A673 (cell line): ENCODE measurements around the gene LYRM4.

ENCODE experiments used
- EZH2 ChIP-seq: fragments of 200-600 bp; sonication (generic); IDR thresholded peaks from 2 replicates; pipeline ENCODE4 v1.6.1; 2017; ENCODE audit warnings: borderline replicate concordance, low read depth, mild to moderate bottlenecking, mixed read lengths, antibody characterized with exemption, low read length; ENCODE audit not compliant: poor library complexity, severe bottlenecking
- TF ChIP-seq, protein P1 (sequence below): fragments of 300-800, 200-600 bp; sonication (generic); conservative IDR thresholded peaks from 2 replicates; pipeline ENCODE4 v1.5.1; 2017; ENCODE audit warnings: low read depth, mild to moderate bottlenecking, antibody characterized with exemption, low read length, moderate library complexity, mixed read lengths

GRCh38 chr6:5167501-5167900 lies 93.2 kb downstream of the LYRM4 start:
- no peak for TF ChIP-seq EZH2
- TF ChIP-seq, protein P1, sequence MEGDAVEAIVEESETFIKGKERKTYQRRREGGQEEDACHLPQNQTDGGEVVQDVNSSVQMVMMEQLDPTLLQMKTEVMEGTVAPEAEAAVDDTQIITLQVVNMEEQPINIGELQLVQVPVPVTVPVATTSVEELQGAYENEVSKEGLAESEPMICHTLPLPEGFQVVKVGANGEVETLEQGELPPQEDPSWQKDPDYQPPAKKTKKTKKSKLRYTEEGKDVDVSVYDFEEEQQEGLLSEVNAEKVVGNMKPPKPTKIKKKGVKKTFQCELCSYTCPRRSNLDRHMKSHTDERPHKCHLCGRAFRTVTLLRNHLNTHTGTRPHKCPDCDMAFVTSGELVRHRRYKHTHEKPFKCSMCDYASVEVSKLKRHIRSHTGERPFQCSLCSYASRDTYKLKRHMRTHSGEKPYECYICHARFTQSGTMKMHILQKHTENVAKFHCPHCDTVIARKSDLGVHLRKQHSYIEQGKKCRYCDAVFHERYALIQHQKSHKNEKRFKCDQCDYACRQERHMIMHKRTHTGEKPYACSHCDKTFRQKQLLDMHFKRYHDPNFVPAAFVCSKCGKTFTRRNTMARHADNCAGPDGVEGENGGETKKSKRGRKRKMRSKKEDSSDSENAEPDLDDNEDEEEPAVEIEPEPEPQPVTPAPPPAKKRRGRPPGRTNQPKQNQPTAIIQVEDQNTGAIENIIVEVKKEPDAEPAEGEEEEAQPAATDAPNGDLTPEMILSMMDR, result no peak
